Measurements from ENCODE around the gene CTSA.

Gene CTSA

DNA sequence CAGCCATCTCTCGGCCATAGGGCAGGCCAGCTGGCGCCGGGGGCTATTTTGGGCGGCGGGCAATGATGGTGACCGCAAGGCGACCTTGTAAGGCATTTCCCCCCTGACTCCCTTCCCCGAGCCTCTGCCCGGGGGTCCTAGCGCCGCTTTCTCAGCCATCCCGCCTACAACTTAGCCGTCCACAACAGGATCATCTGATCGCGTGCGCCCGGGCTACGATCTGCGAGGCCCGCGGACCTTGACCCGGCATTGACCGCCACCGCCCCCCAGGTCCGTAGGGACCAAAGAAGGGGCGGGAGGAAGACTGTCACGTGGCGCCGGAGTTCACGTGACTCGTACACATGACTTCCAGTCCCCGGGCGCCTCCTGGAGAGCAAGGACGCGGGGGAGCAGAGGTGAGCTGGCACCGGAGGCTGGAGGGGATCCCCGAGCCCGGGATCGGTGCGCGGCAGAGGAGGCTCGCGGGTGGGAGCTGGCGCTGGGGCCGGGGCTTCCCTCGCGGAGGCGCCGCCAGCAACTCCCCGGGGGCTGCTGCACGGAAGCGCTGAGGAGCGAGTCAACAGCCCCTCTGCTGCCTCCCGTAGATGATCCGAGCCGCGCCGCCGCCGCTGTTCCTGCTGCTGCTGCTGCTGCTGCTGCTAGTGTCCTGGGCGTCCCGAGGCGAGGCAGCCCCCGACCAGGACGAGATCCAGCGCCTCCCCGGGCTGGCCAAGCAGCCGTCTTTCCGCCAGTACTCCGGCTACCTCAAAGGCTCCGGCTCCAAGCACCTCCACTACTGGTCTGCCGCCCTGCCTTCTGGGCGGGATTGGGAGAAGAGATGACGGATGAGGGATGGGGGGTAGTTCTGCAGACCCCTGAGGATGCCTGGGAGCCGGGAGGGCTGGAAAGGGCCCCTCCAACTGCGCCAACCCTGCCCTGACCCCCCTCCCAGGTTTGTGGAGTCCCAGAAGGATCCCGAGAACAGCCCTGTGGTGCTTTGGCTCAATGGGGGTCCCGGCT, at the start of gene CTSA, which contains the start of gene NEURL2:
CTSA (plus strand) TSS at position 351 of the 999 bp plus-strand sequence; CDS start at position 585, 234 bp downstream.
NEURL2 (minus strand) TSS at position 224 of the 999 bp plus-strand sequence; CDS start at position 7, 217 bp downstream.
- DNase-seq, result peak; percentile 81 to 87

DNA sequence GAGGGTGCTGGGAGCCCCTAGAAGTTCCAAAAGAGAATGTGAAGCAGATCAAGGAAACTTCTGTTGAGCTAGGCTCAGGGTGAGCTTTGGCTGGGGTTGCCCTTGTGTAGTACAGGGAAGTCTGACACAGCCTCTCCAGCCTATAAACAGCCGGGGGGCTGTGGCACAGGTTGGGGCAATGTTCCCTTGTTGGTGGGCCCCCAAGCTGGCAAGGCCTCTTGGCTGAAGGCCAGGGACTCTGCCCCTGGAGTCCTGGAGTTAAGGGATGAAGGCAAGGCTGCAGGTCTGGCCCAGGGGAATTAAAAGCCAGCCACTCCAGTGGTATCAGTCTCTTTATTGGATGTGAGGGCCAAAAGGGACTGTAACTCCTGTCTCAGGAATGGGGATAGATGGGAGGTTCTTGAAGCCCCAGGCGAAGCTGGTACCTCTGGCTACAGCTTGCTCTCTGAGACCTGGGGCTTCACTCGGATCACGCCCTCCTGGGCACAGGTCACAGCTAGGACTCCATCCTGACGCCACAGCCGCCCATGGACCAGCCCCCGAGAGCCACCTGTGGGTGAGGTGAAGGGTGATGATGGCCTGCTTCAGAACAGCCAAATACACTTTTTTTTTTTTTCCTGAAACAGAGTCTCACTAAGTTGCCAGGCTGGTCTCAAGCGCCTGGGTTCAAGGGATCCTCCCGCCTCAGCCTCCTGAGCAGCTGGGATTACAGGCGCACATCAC, 49.6 kb upstream of the CTSA start:
- DNase-seq, result no peak

DNA sequence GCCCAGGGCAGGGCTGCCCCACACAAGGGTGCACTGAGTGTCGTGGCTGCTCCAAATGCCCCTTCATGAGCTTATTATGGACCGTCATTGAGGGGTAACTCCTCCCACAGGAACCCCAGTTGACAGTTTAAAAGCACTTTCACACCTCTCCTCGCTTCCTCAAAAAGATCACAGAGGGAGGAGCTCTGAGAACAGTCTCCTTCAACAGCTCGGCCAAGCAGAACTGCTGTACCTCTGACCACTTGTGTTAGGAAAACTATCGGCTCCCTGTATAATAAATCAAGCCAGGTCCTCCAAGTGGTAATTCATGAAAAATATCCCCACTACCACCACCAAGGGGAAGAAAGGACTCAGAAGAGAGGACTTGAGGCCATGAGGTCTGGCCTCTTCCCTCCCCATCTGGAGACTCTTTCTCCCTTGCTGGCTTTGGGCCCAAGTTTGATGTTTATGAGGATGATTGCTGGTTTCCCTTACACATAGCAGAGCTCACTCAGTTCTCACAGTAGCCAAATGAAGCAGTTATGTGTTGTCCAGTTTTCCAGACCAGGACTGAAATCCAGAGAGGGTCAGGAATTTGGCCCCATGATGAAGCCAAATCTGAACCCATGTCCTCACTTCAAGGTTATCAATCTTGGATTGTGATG, 48.8 kb upstream of the CTSA start:
- no peak for DNase-seq

DNA sequence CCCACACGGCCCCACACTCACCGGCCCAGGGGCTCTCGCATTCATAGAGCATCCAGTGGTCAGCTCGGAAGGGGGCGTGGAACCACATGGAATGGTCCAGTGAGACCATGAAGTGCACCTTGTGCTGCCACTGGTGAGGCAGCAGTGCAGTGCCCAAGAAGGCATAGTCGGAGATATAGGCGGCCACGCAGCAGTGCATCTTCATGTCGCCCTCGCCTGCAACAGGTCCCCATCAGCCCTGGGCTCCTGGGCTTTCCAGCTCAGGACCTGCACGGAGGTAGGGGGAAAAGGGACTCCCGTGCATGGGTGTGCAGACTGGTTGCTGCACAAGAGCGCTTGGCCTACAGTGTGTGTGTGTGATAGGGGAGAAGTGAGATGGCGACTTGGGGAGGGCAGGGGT, 47.6 kb upstream of the CTSA start:
- no peak for DNase-seq

DNA sequence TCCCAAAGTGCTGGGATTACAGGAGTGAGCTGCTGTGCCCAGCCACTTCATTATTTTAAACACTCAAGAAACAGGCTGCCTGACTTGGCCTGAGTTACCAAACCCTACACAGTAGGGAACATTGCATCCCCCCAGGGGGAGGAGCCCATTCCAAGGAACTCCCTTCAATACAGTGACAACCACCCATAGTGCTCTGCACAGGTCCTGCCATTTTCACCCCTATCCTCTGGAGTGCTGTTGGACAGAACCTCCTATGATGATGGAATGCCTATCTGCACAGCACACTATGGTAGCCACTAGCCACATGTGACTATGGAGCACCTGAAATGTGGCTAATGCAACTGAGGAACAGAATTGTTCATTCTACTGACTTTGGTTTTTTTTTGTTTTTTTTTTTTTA, 45.7 kb upstream of the CTSA start:
- no peak for DNase-seq

DNA sequence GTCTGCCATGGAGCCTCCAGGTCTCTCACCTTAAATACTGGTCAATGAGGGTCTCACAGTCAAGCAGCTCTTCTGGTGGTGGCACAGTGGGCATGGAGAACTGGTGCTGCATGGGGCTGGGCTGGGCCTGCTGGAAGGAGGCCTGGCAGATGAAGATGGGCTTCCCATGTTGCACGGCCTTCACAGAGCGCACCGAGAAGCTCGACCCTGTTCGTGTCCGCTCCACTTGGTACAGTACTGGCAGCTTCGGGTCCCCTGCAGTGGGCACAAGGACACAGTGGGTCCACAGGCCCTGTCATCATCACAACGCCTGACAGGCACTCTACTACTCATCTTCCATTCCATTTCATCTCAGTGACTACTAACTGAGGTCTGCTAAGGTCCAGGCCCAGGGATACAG, 42.7 kb upstream of the CTSA start:
- DNase-seq, result no peak

DNA sequence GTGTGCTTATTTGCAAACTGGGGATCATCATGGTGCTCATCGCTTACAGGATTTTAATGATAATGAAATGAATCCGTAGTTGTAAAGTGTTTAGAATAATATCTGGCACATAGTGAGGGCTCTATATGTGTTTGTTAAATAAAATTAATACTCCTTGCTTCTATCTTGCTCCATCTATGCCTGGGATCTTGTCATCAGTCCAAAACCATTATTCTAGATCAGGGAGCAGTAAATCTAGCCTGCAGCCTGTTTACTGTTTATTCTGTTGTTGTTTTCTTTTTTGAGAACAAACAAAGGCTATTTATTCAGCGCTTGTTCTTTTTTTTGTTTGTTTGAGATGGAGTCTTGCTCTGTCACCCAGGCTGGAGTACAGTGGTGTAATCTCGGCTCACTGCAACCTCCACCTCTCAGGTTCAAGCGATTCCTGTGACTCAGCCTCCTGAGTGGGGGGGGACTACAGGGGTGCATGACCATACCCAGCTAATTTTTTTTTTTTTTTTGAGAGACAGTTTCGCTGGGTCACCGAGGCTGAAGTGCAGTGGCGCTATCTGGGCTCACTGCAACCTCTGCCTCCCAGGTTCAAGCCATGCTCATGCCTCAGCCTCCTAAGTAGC, 42.1 kb upstream of the CTSA start:
- no peak for DNase-seq

DNA sequence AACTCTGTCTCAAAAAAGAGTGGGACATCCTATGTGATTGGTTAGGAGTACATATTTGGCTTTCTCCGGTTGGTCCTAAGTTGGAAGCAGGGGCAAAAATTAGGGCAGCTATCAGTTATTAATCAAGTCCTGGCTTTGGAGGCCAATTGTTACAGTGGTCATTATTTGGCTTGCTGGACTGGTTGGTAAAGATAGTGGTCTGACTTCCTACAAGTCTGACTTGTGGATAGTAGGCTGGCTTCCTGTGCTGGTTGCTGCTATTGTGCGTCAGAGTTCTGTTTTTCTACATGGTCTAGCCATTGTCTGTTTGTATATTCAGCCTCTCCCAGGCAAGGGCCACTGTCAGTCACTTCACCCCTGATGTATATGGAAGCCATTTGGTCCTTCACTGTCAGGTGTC, 40.9 kb upstream of the CTSA start:
- no peak for DNase-seq

DNA sequence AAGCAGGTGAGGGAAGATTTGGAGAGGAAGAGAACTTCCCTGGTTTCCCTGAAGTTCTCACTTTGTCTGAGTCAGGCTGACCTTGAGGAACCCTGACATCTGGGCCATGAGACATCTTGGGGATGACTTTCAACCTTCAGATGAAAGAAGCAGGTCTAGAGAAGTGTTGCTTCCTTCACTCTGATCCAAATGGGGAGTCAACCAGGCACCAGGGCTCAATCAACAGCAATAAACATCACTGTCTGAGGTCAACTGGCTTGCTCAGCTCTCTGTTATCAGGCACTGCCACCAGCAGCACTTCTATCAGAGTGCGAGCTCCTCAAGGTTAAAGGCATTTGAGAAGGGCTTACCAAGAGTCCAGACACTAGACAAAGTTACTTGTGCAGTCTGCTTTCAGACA, 40.2 kb upstream of the CTSA start:
- no peak for DNase-seq

DNA sequence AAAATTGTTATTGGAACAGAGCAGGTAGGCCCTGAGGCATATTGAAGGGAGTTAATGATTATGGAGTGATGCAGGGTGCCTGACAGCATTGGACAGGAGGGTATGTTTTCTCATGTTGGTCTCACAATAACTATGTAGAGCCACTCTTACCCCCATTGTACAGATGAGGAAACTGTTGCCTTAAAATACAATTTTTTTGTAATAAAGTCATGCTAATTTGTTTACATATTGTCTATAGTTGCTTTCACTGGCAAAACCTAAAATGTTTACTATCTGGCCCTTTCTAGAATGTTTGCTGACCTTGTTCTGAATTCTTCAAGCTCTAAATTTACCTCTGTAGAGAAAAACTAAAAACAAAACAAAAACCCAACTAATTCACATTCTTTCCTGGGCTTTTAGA, 39.6 kb upstream of the CTSA start:
- DNase-seq, result no peak

DNA sequence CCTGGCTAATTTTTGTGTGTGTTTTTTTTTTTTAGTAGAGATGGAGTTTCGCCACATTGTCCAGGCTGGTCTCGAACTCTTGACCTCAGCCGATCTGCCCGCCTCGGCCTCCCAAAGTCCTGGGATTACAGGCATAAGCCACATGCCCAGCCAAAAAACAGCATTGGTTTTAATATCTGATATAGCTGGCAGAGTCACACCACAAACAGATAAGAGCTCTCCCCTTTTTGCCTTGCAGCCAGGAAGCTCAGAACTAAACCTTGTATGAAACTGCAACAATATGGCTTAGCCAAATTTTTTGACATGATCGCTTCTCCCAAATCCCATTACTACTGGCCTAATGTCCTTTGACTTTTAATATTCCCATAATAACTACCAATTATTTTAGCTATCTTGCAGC, 38.8 kb upstream of the CTSA start:
- no peak for DNase-seq

DNA sequence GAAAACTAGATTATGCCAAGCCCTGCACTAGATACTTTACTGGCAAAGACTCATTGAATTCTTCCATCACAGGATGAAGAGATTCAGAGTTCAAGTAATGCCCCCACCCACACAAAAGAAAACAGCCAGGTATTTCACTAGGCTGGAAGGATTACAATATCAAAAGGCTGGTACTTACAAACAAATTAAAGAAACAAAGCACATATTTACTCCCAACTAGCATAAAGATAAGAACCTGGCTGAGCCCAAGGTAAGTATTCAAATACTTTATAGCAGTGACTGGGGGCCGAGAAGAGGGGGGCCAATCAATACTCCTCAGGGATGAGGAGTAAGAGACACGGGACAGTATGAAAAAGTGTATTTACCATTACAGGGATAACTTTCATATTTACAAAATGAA, 37.7 kb upstream of the CTSA start:
- DNase-seq, result no peak

DNA sequence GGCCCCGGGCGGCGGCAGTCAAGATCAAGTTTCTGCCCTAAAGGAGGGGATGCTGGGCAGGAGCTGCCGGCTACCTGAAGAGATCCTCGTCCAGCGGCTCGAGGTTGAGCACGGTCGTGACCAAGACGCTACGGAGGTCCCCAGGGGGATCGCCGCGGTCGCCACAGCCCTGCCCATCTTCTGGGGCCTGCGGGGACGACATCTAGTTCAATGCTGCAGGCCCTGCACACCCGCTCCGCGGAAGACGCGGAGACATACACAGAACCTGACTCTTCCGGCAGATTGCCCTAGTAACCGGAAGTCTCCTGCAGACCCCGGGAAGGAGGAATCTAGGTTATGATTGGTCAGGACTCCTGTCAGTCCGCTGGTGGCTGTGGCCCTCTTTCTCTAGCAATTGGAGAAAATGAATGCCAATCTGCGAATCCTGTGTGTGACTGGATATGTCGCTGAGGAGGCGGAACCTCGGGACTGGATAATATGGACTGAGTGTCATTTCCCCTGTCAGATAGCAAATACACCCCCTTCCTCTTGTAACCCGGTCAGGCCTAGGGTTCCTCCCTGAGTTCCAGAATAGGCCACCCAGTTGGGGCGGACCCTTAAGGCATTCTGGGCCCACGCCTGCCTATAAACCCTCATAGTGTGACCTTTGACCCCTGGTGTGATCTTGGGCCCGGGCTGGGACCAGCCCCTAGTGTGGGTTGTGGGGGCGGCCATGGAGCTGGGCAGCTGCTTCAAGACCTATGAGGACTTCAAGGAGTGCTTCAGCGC, 33.8 kb upstream of the CTSA start, which contains the start of the genes ACOT8 and ZSWIM3:
ACOT8 (minus strand) TSS at position 279 of the 768 bp plus-strand sequence; CDS start at position 202, 77 bp downstream.
ZSWIM3 (plus strand) TSS at position 501 of the 768 bp plus-strand sequence; CDS start at position 713, 212 bp downstream.
- DNase-seq, result peak; percentile 91 to 97

DNA sequence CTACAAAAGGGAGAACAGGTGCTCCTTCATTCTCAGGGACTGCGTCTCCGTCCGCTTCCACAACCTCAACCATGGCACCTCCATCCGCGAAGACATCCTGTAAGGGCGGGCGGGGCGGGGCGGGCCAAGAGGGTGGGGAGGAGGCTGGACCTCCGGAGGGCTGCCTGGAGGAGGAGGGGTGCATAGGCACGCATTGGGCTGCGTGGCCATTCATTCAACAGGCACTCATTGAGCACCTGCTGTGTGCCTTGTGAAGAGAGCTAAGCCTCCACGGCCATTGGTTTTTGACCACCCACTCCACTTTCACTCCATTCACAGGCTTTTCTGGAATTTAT, 33.3 kb upstream of the CTSA start:
- DNase-seq, result no peak

DNA sequence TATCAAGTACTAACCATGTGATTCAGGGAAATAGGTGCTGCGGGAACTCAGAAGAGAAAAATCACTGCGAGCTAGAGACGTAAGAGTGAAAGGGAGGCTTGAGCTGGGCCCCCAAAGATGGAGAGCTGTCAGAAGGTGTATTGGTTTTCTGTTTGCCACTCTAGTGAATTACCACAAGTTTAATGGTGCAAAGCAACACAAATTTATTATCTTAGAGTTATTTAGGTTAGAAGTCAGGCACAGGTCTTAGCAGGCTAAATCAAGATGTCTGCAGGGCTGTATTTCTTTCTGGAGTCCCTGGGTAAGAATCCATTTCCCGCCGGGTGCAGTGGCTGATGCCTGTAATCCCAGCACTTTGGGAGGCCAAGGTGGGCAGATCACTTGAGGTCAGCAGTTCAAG, 31.2 kb upstream of the CTSA start:
- no peak for DNase-seq

DNA sequence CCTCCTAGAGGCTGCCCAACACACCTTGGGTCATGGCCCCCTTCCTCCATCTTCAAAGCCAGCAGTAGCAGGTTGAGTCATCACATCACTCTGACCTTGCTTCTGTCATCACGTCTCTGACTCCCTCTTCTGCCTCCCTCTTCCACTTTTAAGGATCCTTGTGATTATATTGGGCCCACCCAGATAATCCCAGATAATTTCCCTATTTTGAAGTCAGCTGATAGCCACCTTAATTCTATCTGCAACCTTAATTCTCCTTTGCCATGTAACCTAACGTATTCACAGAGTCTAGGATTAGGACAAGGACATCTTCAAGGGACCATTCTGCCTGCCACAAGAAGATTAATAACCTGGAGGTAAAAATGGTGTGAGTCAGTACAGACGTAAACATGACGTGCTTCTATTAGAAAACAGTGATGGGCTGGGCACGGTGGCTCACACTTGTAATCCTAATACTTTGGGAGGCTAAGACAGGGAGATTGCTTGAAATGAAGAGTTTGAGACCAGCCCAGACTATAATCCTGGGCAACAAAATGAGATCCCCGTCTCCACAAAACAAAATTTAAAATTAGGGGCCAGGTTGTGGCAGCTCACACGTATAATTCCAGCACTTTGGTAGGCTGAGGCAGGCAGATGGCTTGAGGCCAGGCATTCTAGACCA, 30.4 kb upstream of the CTSA start:
- DNase-seq, result no peak

DNA sequence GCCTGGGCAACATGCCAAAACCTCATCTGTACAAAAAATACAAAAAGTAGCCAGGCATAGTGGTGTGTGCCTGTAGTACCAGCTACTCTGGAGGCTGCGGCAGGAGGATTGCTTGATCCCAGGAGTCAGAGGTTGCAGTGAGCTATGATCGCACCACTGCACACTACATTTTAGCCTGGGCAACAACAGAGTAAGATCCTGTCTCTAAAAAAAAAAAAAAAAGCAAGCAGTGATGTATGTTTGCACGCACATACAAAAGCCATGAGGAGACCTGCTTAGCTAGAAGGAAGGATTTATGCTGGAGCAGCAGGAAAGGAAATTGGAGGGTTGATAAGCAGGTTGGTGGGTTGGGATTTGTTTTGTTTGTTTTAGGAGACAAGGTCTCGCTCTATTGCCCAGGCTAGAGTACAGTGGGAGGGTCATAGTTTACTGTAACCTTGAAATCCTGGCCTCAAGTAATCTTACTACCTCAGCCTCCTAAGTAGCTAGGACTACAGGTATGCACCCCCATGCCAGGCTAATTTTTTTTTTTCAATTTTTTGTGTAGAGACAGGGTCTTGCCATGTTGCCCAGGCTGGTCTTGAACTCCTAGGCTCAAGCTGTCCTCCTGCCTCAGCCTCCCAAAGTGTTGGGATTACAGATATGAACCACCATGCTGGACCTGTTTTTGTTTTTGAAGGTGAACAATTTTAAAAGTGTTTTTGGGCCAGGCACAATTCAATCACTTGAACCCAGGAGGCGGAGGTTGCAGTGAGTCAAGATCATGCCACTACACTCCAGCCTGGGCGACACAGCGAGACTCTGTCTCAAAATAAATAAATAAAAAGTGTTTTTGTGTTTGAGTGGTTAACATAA, 29.7 kb upstream of the CTSA start:
- DNase-seq, result no peak

DNA sequence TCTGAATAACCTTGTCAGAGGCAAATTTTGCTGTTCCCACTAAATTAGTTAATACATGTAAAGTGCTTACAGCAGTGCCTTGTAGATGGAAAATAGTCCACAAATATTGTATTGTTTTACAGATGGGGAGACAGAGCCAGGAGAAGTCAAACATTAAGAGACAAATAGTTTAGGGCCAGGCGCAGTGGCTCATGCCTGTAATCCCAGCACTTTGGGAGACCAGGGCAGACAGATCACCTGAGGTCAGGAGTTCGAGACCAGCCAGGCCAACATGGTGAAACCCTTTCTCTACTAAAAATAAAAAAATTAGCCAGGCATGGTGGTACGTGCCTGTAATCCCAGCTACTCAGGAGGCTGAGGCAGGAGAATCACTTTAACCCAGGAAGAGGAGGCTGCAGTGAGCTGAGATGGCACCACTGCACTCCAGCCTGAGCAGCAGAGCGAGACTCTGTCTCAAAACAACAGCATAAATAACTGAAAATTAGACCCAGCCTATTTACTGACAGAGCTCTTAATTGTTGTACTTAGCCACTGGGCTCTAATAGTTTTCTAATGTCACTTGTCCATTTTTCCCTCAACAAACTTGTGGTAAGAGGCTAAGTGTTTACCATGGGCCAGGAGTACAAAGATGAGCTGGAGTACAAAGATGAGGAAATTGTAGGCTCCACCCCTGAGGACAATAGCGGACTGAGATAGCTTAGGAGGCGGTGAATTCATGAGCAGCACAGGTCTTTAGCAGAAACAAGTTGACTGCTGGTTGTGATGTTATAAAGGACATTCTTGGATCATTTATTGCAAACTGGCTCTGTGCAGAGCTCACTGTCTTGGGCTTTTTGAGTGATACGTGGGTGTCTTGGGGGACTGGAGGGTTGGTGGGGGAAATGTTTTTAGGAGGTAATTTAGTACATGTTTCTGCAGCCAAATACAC, 27.3 kb upstream of the CTSA start:
- no peak for DNase-seq

DNA sequence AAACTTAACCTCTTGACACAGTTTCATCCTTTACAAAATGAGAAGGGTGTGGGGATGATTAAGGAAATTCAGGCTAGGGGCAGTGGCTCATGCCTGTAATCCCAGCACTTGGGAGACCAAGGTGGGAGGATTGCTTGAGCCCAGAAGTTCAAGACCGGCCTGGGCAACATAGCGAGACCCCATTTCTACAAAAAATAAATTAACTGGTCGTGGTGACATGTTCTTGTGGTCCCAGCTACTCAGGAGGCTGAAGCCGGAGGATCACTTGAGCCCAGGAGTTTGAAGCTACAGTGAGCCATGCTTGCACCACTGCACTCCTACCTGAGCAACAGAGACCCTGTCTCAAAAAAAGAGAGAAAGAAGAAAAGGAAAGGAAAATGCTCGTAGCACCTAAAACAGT, 24.7 kb upstream of the CTSA start:
- no peak for DNase-seq

Measured in activated CD4-positive, alpha-beta T cell treated with anti-CD3 and anti-CD28 coated beads for 4 hours (primary cell).